Calu3 (cell line): ENCODE data around the gene IFT27. TPM values are rescaled to one million over a fixed set of nuclear protein-coding genes. Genes with fewer than 3 reads are reported as not detected.

Source experiments
- BruUV-seq: library from RNA; stranded (reverse); fragments of 400-500 nt; replicated peaks from 2 replicates; lab custom pipeline; 2021; lab: Mats Ljungman, UMichigan
- CTCF ChIA-PET: fragments of 300-600 bp; sonication (Branson Sonifier 250); formaldehyde crosslinking; loops from one replicate; lab custom pipeline; 2022; ENCODE audit warnings: antibody characterized with exemption; lab: Charles Lee
- DNase-seq: peaks from one replicate; pipeline ENCODE4 v3.0.0; 2022
- H3K27ac Mint-ChIP-seq: one replicate; pipeline ENCODE4 v1.8.0; 2022; ENCODE audit warnings: mixed read lengths; ENCODE audit not compliant: unreplicated experiment
- H3K27me3 Mint-ChIP-seq: one replicate; pipeline ENCODE4 v1.8.0; 2022; ENCODE audit warnings: mixed read lengths; ENCODE audit not compliant: unreplicated experiment
- H3K36me3 Mint-ChIP-seq: one replicate; pipeline ENCODE4 v1.8.0; 2022; ENCODE audit warnings: mild to moderate bottlenecking, moderate library complexity, mixed read lengths; ENCODE audit not compliant: insufficient read depth, unreplicated experiment
- H3K4me1 Mint-ChIP-seq: one replicate; pipeline ENCODE4 v1.8.0; 2022; ENCODE audit warnings: mild to moderate bottlenecking, low read depth, mixed read lengths; ENCODE audit not compliant: unreplicated experiment
- H3K4me3 Mint-ChIP-seq: one replicate; pipeline ENCODE4 v1.8.0; 2022; ENCODE audit warnings: mild to moderate bottlenecking, low read depth, moderate library complexity, mixed read lengths; ENCODE audit not compliant: unreplicated experiment
- H3K9me3 Mint-ChIP-seq: one replicate; pipeline ENCODE4 v1.8.0; 2022; ENCODE audit warnings: low read depth, mixed read lengths; ENCODE audit not compliant: unreplicated experiment
- CTCF ChIP-seq: fragments of 200-600 bp; IDR thresholded peaks from one replicate; pipeline ENCODE4 v1.8.0; 2022; ENCODE audit warnings: antibody characterized with exemption; ENCODE audit not compliant: unreplicated experiment
- intact Hi-C: fragments of 100-400 bp; cut with micrococcal nuclease; formaldehyde crosslinking; loops from one replicate; pipeline ENCODE4 v1.10.0; 2022; ENCODE audit not compliant: unreplicated experiment
- total RNA-seq: library from RNA; stranded (reverse); gene quantifications from 2 replicates; pipeline ENCODE4 v1.2.3, GENCODE V29; 2022

IFT27 gene
- total RNA-seq, 1 experiment from 2014 or later, result 41.0 TPM

DNA sequence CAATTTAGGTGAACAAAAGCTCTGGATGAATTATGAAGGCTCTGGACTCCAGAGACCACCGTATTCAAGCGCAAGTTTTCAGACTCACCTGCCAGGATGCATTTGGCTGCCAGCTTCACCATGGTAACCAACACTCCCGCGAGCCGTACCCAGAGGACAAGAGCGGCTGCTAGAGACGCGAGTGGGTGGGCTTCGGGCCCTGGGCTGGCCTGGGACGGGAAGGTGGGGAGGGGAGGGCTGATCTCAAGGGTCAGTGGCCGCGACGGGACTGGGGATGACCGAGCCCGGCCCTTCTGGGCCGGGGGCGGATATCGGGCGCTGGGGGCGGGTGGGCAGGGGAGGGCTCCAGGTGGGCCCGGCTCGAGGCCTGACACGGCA is 344 bp downstream of the IFT27 start:
- H3K27ac Mint-ChIP-seq, result peak overlapping the region; percentile 78
- CTCF ChIA-PET, result interaction anchor here (0.8 to 2.8 kb wide), 11 partner anchors 18 to 277 kb away, joined by 3 to 12 read pairs (median 5); partner anchors contain the start of gene CACNG2
- TF ChIP-seq CTCF, result no peak
- H3K36me3 Mint-ChIP-seq, result peaks cover 18% of the 10 kb centered on the region
- BruUV-seq, result no TSS peak
- peaks cover 6% of the 10 kb centered on the region for H3K4me1 Mint-ChIP-seq
- intact Hi-C loops, result loop anchor here (5.0 kb wide), 1 partner anchor 228 kb away; no protein-coding TSS in a partner anchor
- H3K9me3 Mint-ChIP-seq, result no peaks in the 10 kb centered on the region
- H3K4me3 Mint-ChIP-seq, result peak overlapping the region; percentile 76
- H3K27me3 Mint-ChIP-seq, result peaks cover 25% of the 10 kb centered on the region
- peak; percentile 33 for DNase-seq

DNA sequence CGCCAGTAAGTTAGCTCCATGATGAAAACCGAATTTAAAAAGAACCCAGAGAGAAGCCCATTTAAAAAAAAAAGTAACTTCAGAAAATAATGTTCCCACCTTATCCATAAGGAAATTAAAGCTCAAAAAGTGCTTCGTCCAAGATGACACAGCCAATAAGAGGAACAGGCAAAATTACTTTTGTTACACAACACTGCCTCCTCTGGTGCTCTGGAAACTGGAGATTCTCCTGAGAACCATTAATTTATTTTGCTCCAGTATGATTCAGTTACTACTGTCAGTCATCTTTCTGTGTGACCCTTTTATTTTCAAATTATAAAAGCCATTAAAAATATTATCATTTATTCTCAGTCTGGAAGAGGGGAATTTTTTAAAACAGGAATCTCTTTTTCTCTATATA is 2.0 kb downstream of the IFT27 start:
- Mint-ChIP-seq H3K36me3 (peaks cover 18% of the 10 kb centered on the region), H3K27me3 (peaks cover 15% of the 10 kb centered on the region), H3K27ac (no peak overlapping the region), H3K4me1 (peaks cover 6% of the 10 kb centered on the region), H3K4me3 (no peak overlapping the region), H3K9me3 (no peaks in the 10 kb centered on the region)
- no peak for DNase-seq
- no peak for TF ChIP-seq CTCF
- no TSS peak for BruUV-seq
- CTCF ChIA-PET, result interaction anchor here (0.5 to 2.8 kb wide), 10 partner anchors 8 to 1025 kb away, joined by 3 to 12 read pairs (median 5); no protein-coding TSS in a partner anchor
- intact Hi-C loops, result no loop called here

GRCh38 chr22:36772451-36772850 is 3.5 kb downstream of the IFT27 start:
- CTCF ChIA-PET, result no interaction called here
- no peak for TF ChIP-seq CTCF
- no TSS peak for BruUV-seq
- H3K36me3 Mint-ChIP-seq, result peaks cover 18% of the 10 kb centered on the region
- no peak overlapping the region for H3K27ac Mint-ChIP-seq
- peaks cover under 1% of the 10 kb centered on the region for H3K27me3 Mint-ChIP-seq
- intact Hi-C loops, result no loop called here
- peaks cover 6% of the 10 kb centered on the region for H3K4me1 Mint-ChIP-seq
- DNase-seq, result no peak
- no peak overlapping the region for H3K4me3 Mint-ChIP-seq
- no peaks in the 10 kb centered on the region for H3K9me3 Mint-ChIP-seq

DNA sequence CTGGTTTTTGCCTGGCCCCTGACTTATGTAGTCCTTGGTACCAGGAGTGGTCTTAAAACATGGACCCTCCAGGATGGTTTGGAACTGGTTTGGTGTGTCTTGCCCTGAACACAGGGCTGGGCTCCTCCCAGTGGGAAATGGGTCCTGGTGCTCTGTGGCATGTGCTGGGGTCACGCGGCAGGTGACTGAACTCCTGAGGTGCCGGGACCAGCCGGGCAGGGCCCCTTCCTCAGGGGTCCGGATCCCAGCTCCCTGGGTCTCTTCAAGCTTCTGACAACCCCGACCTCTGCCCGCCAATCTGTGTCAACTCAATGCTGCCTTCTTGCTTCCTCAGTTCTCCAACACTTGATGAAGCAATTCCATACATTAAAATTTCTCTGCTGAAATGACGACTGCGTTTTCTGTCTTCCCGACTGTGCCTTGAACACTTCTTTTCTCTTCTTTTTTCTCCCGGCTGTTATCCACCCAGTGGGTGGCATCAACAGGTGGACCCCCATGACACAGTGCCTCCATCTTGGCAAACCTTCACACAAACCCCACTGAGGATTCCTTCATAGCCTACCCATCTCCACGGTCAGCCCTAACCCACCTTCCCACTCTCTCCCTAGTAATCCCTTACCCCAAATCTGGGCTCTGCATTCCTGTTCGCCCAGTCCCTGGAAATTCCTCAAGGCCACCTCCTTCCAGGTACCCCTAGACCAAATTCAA is 4.4 kb downstream of the IFT27 start:
- Mint-ChIP-seq H3K4me1 (peaks cover 6% of the 10 kb centered on the region), H3K4me3 (no peak overlapping the region), H3K27ac (no peak overlapping the region), H3K9me3 (no peaks in the 10 kb centered on the region), H3K27me3 (no peaks in the 10 kb centered on the region), H3K36me3 (peaks cover 16% of the 10 kb centered on the region)
- CTCF ChIA-PET, result no interaction called here
- no TSS peak for BruUV-seq
- intact Hi-C loops, result no loop called here
- no peak for TF ChIP-seq CTCF
- DNase-seq, result no peak
